Central memory CD4-positive, alpha-beta T cell (primary cell): ENCODE results near the gene WNT1.

Experiments used
- DNase-seq: peaks from one replicate; pipeline ENCODE4 v3.0.0; 2022

Gene WNT1

DNA sequence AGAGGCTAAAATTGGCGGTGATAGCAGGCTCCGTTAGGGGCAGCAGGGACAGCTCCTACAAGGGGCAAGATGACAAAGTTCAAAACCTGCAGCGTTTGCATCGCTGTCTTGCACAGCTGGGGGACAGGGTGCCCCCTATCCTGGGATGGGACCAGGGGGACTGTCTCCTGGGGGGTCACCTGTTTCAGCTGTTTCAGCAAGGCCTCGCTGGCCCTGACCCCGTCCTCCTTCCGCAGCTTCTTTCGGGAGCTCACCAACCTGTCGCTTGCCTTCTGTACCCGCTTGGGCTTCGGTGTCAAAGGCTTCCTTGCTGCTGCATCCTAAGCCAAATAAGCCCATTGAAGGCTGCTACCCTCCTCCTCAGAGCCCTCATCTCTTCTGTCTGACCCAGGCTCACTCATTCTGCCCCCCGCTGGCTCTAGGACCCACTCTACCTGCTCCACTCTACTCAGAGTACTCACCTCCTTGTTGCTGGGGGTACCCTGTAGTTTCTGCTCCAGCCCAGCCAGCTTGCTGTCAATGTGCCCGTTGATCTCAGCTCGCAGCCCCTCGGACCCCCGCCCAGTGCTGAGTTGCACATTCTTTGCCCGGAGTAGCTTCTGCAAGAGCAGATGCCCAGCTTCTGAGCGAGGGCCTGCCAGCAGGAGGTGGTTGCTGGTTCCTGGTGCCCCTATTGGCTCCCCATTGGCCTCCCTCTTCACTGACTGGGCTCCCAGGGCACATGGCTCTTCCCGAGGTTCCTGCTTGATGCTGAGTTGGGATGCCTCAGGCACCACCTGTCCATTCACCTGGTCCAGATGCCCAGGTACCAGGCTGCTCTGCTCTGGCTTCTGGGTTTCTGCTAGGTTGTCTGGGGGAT, 52.8 kb downstream of the WNT1 start:
- DNase-seq = no peak

DNA sequence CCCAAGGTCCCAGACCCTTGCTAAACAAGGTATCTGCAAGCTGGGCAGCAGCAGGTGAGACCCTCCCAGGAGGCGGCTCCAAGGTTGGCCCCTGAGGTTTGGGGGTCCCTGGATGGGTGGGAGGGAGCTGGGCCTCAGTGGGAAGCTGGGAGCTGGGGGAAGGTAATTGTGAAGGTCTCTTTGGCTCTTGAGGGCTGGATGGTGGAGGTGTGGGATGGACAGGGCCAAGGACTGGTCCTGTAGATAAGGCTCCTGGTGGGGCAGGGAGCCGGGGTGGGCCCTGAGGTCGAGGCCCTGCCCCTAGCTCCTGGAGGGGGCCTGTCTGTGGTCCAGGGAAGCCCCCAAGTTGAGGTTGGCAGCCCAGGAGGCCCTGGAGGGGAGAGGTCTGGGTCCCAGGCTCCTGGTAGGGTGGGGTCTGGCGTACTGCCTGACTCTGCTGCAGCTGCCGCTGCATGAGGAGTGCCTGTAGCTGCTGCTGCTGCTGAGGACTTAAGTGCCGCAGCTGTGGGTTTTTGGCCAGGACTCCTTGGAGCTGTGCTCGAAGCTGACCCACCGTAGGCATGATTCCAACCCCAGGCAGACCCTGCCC, 53.5 kb downstream of the WNT1 start:
- DNase-seq = no peak
